ENCODE data around the gene MTMR8.

MTMR8 gene

GRCh38 chrX:64313624-64314023 lies 81.6 kb downstream of the MTMR8 start:
- no peak for TF ChIP-seq CTCF (IDR thresholded peaks at IDR 0.05; ENCODE audit: low read depth, low read length)
- no peak for DNase-seq (ENCODE audit: extremely low read depth, low read depth)

DNA sequence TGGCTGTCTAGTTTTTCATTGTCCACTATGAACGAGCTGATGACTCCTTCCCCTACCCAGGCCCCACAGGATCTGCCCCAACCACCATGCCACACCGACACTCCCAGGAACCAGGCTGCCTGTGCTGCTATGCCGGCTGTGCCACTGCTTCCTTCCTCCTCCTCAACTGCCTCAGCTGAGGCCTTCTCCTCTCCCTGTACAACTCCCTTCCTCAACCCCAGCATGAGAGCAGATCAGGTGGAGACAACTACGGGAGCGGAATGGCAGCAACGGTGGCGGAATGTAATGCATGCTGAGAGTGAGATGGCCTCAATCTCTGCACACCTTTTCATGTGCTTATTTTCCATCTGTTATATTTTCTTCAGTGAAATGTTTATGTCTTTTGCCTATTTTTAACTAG lies 88.5 kb downstream of the MTMR8 start:
- DNase-seq (ENCODE audit: extremely low read depth, low read depth) = no peak
- TF ChIP-seq CTCF (IDR thresholded peaks at IDR 0.05; ENCODE audit: low read depth, low read length) = no peak

DNA sequence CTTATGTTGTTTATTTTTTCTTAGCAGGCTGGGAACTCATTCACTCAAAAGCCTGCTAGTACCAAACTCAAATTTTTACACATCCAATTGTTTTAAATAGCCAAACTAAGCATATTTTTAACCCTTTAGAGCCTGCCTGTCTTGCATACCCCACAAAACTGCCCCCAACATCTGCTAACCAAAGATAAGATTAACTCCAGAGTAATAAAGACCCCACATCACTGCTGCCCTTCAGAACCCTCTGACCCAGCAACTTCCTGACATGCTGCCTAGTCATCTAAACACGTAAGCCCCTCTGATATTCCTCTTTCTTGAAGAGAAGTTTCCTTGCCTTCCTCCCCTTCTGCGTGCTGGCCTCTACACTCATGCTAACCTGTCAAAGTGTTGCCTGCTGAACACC lies 104.1 kb downstream of the MTMR8 start:
- DNase-seq (ENCODE audit: extremely low read depth, low read depth) = no peak
- no peak for TF ChIP-seq CTCF (IDR thresholded peaks at IDR 0.05; ENCODE audit: low read depth, low read length)

DNA sequence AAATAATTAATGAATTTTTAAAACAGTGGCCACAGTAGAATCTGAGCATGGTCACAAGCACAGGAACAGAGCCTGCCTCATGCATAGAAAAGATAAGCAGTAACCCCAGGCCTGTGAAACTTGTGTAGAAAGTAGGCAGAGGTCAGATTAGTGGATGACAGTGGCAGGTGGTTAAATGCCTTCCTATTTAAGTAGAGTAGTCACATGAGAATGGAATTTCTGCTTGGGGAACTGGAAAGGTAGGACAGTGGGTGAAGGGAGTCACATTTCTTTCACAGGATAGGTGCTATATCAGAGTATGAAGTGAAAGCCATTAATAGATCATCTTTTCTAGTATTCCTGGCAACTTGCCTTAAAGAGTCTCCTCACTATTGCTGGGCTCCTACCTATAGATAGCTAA lies 130.0 kb downstream of the MTMR8 start:
- TF ChIP-seq CTCF (IDR thresholded peaks at IDR 0.05; ENCODE audit: low read depth, low read length) = no peak

GRCh38 chrX:64230123-64230970 lies 164.9 kb downstream of the MTMR8 start, which contains the start of gene ASB12:
Gene ASB12 (minus strand): TSS chrX:64230607. CDS start chrX:64225650, 4,957 bp downstream.
- DNase-seq (ENCODE audit: extremely low read depth, low read depth) = no peak
- TF ChIP-seq CTCF (IDR thresholded peaks at IDR 0.05; ENCODE audit: low read depth, low read length) = no peak

More for the DNA sequence above, 130.0 kb downstream of the MTMR8 start:
- DNase-seq (ENCODE audit: extremely low read depth, low read depth) = no peak

DNA sequence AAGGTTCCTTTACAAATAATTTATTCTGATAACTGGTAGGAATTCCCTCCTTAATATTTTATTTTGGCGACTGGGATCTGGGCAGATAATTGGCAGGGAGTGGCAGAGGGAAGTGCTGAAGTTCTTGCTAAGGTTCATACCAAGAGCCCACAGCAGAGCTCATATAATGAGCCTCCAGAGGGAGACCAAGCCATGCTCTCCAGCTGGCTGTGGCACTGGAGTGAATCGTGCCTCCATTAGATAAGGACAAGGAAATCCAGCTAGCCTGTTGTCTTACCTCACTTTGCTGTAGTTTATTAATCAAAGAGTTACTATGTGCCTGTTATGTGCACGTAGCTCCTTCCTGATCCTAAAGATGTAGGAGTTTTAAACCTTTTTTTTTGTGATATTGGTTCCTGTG lies 166.1 kb downstream of the MTMR8 start:
- TF ChIP-seq CTCF (IDR thresholded peaks at IDR 0.05; ENCODE audit: low read depth, low read length) = no peak
- no peak for DNase-seq (ENCODE audit: extremely low read depth, low read depth)
